BE2C (cell line): ENCODE measurements around the gene HEBP1.

Experiments used
- DNase-seq: peaks from one replicate; pipeline ENCODE4 v3.0.0-alpha.2; 2020
- H3K27me3 ChIP-seq: fragments of 250-450 bp; sonication (Bioruptor Pico); 2 replicates; pipeline ENCODE4 v1.5.1; 2020; ENCODE audit warnings: mild to moderate bottlenecking
- H3K36me3 ChIP-seq: fragments of 250-450 bp; sonication (Bioruptor Pico); 2 replicates; pipeline ENCODE4 v1.5.1; 2020; ENCODE audit warnings: mild to moderate bottlenecking
- H3K4me1 ChIP-seq: fragments of 250-450 bp; sonication (Bioruptor Pico); 2 replicates; pipeline ENCODE4 v1.5.1; 2020
- H3K4me3 ChIP-seq: 2 replicates; pipeline ENCODE4 v1.5.1; 2011; ENCODE audit warnings: low read depth, low read length
- H3K9me3 ChIP-seq: fragments of 250-450 bp; sonication (Bioruptor Pico); 2 replicates; pipeline ENCODE4 v1.5.1; 2020
- TF ChIP-seq, protein P1 (sequence below): IDR thresholded peaks from 2 replicates; pipeline ENCODE4 v1.5.1; 2012; ENCODE audit warnings: mild to moderate bottlenecking, low read depth, low read length

HEBP1 gene

DNA sequence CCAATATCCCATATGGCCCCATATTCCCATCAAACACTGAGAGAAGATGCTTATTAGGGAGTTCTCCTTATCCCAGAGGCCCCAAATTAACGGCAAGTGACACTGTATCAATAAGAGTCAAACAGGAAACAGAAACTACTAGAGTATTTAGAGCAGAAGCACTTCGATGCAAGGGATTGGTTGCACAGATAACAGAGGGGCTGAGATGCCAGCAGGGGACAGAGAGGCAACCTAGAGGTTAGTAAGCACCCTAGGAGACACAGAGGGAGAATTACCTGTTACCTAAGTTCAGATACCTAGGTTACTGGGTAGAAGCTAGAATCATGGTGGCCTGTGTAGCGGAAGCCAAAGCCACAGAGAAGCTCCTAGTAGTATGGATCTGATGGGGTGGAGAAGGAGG lies 2.9 kb downstream of the HEBP1 start:
- TF ChIP-seq, protein P1, sequence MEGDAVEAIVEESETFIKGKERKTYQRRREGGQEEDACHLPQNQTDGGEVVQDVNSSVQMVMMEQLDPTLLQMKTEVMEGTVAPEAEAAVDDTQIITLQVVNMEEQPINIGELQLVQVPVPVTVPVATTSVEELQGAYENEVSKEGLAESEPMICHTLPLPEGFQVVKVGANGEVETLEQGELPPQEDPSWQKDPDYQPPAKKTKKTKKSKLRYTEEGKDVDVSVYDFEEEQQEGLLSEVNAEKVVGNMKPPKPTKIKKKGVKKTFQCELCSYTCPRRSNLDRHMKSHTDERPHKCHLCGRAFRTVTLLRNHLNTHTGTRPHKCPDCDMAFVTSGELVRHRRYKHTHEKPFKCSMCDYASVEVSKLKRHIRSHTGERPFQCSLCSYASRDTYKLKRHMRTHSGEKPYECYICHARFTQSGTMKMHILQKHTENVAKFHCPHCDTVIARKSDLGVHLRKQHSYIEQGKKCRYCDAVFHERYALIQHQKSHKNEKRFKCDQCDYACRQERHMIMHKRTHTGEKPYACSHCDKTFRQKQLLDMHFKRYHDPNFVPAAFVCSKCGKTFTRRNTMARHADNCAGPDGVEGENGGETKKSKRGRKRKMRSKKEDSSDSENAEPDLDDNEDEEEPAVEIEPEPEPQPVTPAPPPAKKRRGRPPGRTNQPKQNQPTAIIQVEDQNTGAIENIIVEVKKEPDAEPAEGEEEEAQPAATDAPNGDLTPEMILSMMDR, result no peak
- H3K4me3 ChIP-seq, result no peak overlapping the region

DNA sequence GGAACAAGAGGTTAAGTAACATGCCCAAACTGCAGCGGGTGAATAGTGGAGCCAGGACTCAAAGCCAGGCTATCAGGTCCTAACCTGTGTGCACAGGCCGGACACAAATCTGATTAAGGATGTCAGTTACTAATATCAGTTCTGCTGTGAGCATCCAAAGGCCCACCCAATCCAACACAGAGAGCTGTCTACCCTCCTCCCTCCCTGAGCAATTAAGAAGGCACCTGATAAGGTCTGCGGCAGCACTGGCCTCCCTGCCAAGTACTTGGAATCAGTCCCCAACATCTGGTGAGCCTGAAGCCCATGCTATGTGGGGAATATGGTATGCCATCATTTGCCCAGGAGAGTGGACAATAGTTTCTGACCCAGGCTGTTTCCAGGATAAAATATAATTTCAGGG lies 3.9 kb downstream of the HEBP1 start:
- no peak for DNase-seq
- Histone ChIP-seq H3K27me3 (peaks cover 8% of the 10 kb centered on the region), H3K4me3 (no peak overlapping the region), H3K4me1 (0 out of 2 replicates have a peak, but pooled peaks cover 3% of the 10 kb centered on the region), H3K9me3 (no peaks in the 10 kb centered on the region), H3K36me3 (no peaks in the 10 kb centered on the region)
- TF ChIP-seq, protein P1, result no peak

More for the DNA sequence above, 2.9 kb downstream of the HEBP1 start:
- H3K36me3 ChIP-seq, result no peaks in the 10 kb centered on the region
- no peak for DNase-seq
- H3K27me3 ChIP-seq, result peaks cover 16% of the 10 kb centered on the region
- H3K9me3 ChIP-seq, result no peaks in the 10 kb centered on the region
- 0 out of 2 replicates have a peak, but pooled peaks cover 3% of the 10 kb centered on the region for H3K4me1 ChIP-seq

DNA sequence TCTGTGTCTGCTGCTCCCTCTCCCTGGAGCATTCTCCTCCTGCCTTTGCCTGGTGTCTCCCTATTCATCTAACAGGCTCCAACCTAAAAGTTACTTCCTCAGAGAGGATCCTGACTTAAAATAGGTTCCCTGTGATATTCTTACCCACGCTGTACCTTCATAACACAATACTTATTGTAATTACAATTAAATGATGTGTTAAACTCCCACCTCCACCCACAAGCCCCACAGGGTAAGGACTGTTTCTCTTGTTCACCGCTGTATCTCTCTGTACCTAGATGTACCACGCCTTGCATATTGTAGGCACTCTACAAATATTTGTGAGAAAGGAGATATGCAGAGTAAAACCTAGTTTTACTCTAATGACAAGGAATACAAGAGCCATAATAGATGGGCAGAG lies 5.0 kb downstream of the HEBP1 start:
- DNase-seq, result no peak
- 0 out of 2 replicates have a peak, but pooled peaks cover 3% of the 10 kb centered on the region for H3K4me1 ChIP-seq
- H3K36me3 ChIP-seq, result no peaks in the 10 kb centered on the region
- H3K4me3 ChIP-seq, result no peak overlapping the region
- no peaks in the 10 kb centered on the region for H3K27me3 ChIP-seq
- H3K9me3 ChIP-seq, result no peaks in the 10 kb centered on the region
- TF ChIP-seq, protein P1, result no peak

DNA sequence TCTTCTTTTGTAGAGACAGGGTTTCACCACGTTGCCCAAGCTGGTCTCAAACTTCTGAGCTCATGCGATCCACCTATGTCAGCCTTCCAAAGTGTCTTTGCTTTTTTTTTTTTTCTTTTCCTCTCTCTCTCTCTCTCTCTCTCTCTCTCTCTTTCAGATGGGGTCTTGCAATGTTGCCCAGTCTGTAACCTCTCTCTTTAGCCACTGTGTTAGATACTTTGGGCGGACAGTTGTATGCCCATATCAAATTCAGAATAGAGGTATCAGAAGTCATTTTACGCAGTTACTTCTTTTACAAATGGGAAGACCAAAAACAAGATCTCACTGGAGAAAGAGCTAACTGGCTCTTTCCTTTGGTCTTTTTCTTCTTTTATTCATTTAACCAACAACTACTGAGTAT lies 6.7 kb downstream of the HEBP1 start:
- TF ChIP-seq, protein P1, result no peak
- H3K4me1 ChIP-seq, result 0 out of 2 replicates have a peak, but pooled peaks cover 3% of the 10 kb centered on the region
- no peaks in the 10 kb centered on the region for H3K9me3 ChIP-seq
- no peaks in the 10 kb centered on the region for H3K27me3 ChIP-seq
- no peak for DNase-seq
- no peaks in the 10 kb centered on the region for H3K36me3 ChIP-seq
- no peak overlapping the region for H3K4me3 ChIP-seq

DNA sequence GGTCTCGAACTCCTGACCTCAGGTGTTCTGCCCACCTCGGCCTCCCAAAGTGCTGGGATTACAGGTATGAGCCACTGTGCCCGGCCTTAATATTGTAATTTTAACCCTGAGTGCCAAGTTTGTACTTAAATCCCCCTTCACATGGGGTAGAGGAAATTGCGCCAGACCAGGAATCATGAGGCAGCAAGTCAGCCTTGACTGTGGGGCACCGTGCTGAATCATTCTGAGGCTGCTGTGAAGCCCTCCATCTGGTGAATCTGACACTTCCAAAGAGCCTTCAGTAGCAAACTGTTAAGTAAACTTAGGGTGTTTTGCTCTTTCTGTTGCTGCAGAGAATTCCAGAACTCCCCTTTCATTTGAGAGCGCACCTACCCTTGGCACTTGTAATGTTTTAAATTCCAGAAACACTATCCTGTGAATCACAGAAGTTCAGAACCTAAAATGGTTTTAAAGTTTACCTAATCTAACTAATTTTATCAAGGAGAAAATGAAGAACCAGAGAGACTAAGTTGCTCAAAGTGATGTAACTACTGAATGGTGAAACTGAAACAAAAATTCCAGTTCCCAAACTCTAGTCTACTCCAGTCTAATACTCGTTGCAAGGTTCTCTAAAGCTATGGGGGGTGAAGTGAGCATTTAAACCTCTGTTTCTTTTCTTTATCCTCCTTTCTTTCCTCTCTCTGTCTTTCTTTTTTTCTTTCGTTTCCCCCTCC lies 7.5 kb downstream of the HEBP1 start:
- Histone ChIP-seq H3K9me3 (no peaks in the 10 kb centered on the region), H3K27me3 (no peaks in the 10 kb centered on the region), H3K4me1 (0 out of 2 replicates have a peak, but pooled peaks cover 3% of the 10 kb centered on the region), H3K4me3 (no peak overlapping the region), H3K36me3 (no peaks in the 10 kb centered on the region)
- TF ChIP-seq, protein P1, result no peak
- DNase-seq, result no peak

DNA sequence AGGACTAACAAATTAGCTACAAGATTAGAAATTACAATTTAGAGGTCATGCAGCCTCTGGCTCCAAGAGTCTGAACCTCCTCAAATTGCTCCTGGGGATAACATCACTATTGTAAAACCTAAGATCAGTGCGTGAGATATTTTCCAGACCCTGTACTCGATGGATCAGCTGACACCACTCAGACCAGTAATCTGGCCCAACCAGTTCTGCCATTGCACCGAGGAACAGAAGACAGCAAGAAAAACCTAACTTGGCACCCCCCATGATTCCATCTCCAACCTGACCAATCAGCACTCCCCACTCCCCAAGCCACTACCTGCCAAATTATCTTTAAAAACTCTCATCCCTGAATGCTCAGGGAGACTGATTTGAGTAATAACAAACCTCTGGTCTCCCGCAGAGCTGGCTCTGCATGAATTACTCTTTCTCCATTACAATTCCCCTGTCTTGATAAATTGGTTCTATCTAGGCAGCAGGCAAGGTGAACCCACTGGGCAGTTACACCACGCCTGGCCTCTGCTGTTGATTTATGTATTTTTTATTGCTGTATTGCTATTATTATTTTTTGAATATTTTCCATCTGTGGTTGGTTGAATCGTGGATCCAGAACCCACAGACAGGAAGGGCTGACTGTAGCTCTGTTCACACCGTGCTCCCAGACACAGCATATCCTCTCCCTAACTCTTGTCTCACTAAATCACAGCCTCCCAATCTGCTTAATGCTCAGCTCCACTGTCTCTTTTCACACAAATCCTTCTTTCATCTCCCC lies 9.2 kb downstream of the HEBP1 start:
- H3K4me1 ChIP-seq, result no peaks in the 10 kb centered on the region
- DNase-seq, result no peak
- TF ChIP-seq, protein P1, result no peak

More for the DNA sequence above, 9.2 kb downstream of the HEBP1 start:
- Histone ChIP-seq H3K4me3 (no peak overlapping the region), H3K36me3 (no peaks in the 10 kb centered on the region), H3K9me3 (no peaks in the 10 kb centered on the region), H3K27me3 (no peaks in the 10 kb centered on the region)
